ENCODE data around the gene AFMID. TPM values are rescaled to one million over a fixed set of nuclear protein-coding genes. Genes with fewer than 3 reads are reported as not detected.

Gene AFMID
- total RNA-seq, 1 donor from 2014 or later = 47.6 TPM

- Histone ChIP-seq H3K27ac (no peak overlapping the region), H3K27me3 (no peaks in the 10 kb centered on the region), H3K9me3 (no peaks in the 10 kb centered on the region), H3K4me3 (no peak overlapping the region), H3K4me1 (no peaks in the 10 kb centered on the region), H3K36me3 (no peaks in the 10 kb centered on the region)
- DNase-seq (ENCODE audit: extremely low spot score in 2 of 2) = no peak
- TF ChIP-seq, protein P1, sequence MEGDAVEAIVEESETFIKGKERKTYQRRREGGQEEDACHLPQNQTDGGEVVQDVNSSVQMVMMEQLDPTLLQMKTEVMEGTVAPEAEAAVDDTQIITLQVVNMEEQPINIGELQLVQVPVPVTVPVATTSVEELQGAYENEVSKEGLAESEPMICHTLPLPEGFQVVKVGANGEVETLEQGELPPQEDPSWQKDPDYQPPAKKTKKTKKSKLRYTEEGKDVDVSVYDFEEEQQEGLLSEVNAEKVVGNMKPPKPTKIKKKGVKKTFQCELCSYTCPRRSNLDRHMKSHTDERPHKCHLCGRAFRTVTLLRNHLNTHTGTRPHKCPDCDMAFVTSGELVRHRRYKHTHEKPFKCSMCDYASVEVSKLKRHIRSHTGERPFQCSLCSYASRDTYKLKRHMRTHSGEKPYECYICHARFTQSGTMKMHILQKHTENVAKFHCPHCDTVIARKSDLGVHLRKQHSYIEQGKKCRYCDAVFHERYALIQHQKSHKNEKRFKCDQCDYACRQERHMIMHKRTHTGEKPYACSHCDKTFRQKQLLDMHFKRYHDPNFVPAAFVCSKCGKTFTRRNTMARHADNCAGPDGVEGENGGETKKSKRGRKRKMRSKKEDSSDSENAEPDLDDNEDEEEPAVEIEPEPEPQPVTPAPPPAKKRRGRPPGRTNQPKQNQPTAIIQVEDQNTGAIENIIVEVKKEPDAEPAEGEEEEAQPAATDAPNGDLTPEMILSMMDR (IDR thresholded peaks at IDR 0.05) = no peak
- intact Hi-C loops (cut with DNase I) = no loop called here
Observed at GRCh38 chr17:78227455-78227916, 40.3 kb downstream of the AFMID start.

- no peaks in the 10 kb centered on the region for H3K27me3 ChIP-seq
- DNase-seq (ENCODE audit: extremely low spot score in 2 of 2) = no peak
- TF ChIP-seq POLR2A (IDR thresholded peaks at IDR 0.05) (no peak), POLR2AphosphoS5 (IDR thresholded peaks at IDR 0.05; ENCODE audit: insufficient read depth in 1 of 2, low read depth in 1 of 2) (no peak)
- TF ChIP-seq, protein P1 (IDR thresholded peaks at IDR 0.05) = no peak
- no peaks in the 10 kb centered on the region for H3K4me1 ChIP-seq
- no peak overlapping the region for H3K27ac ChIP-seq
- no peaks in the 10 kb centered on the region for H3K36me3 ChIP-seq
- H3K4me3 ChIP-seq = no peak overlapping the region
- intact Hi-C loops (cut with DNase I) = no loop called here
- H3K9me3 ChIP-seq = no peaks in the 10 kb centered on the region
Observed at GRCh38 chr17:78228176-78228575, 41.0 kb downstream of the AFMID start.

GRCh38 chr17:78230252-78230962 is 43.2 kb downstream of the AFMID start:
- H3K4me3 ChIP-seq = no peak overlapping the region
- H3K27me3 ChIP-seq = no peaks in the 10 kb centered on the region
- no peak for DNase-seq (ENCODE audit: extremely low spot score in 2 of 2)
- no peaks in the 10 kb centered on the region for H3K9me3 ChIP-seq
- no peaks in the 10 kb centered on the region for H3K36me3 ChIP-seq
- H3K27ac ChIP-seq = no peak overlapping the region
- intact Hi-C loops (cut with DNase I) = no loop called here
- TF ChIP-seq POLR2A (IDR thresholded peaks at IDR 0.05) (no peak), POLR2AphosphoS5 (IDR thresholded peaks at IDR 0.05; ENCODE audit: insufficient read depth in 1 of 2, low read depth in 1 of 2) (no peak)
- TF ChIP-seq, protein P1 (IDR thresholded peaks at IDR 0.05) = no peak
- H3K4me1 ChIP-seq = no peaks in the 10 kb centered on the region

GRCh38 chr17:78230996-78231935 is 44.1 kb downstream of the AFMID start, which contains the start of gene TMEM235:
Gene TMEM235 (plus strand): TSS chr17:78231631. CDS start chr17:78232024, 393 bp downstream.
- Histone ChIP-seq H3K27me3 (no peaks in the 10 kb centered on the region), H3K36me3 (no peaks in the 10 kb centered on the region), H3K9me3 (no peaks in the 10 kb centered on the region), H3K4me3 (no peak within 1 kb of the TSS), H3K27ac (no peak within 1 kb of the TSS), H3K4me1 (no peaks in the 10 kb centered on the region)
- intact Hi-C loops (cut with DNase I) = no loop called here
- no peak for DNase-seq (ENCODE audit: extremely low spot score in 2 of 2)
- TF ChIP-seq POLR2AphosphoS5 (IDR thresholded peaks at IDR 0.05; ENCODE audit: insufficient read depth in 1 of 2, low read depth in 1 of 2) (no peak), POLR2A (IDR thresholded peaks at IDR 0.05) (no peak)
- TF ChIP-seq, protein P1 (IDR thresholded peaks at IDR 0.05) = no peak
